HG03460 (cell line): ENCODE results near the gene FGF2.
A peak's percentile ranks its signal among the peaks of the same experiment; 100 is the strongest.
"Not testable (repeated sequence)": the region's sequence is repeated elsewhere in the genome, so short reads cannot be mapped to it uniquely, and the experiment has no call there.

Experiments used
- ATAC-seq: cut with Tn5 transposase; IDR thresholded peaks from one replicate; pipeline ENCODE4 v1.9.1; 2021; ENCODE audit not compliant: unreplicated experiment

The FGF2 gene

DNA sequence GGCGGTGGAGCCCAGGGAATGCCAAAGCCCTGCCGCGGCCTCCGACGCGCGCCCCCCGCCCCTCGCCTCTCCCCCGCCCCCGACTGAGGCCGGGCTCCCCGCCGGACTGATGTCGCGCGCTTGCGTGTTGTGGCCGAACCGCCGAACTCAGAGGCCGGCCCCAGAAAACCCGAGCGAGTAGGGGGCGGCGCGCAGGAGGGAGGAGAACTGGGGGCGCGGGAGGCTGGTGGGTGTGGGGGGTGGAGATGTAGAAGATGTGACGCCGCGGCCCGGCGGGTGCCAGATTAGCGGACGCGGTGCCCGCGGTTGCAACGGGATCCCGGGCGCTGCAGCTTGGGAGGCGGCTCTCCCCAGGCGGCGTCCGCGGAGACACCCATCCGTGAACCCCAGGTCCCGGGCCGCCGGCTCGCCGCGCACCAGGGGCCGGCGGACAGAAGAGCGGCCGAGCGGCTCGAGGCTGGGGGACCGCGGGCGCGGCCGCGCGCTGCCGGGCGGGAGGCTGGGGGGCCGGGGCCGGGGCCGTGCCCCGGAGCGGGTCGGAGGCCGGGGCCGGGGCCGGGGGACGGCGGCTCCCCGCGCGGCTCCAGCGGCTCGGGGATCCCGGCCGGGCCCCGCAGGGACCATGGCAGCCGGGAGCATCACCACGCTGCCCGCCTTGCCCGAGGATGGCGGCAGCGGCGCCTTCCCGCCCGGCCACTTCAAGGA is at the start of gene FGF2:
TSS of gene FGF2 (plus strand) at position 279 of the 705 bp plus-strand sequence. CDS start at position 623, 344 bp downstream.
- peak; percentile 16 for ATAC-seq

DNA sequence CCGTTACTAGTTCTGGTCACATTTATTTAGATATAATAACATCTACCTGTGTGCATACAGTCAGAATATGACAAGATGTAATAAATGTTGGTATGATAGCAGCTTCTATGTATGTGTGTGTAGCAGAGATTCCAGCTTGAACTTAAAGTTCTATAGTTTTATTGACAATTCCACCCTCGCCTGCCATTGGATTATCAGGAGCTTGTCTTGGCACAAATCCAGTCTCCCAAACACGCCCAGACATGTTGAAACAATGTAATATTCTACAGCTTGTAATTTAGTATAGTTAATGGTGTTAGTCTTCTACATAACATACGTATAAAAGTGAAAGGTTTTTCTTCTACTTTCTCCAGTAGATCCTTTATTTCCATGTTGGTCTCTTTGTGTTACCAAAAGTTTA is 49.7 kb upstream of the FGF2 start:
- ATAC-seq = no peak

DNA sequence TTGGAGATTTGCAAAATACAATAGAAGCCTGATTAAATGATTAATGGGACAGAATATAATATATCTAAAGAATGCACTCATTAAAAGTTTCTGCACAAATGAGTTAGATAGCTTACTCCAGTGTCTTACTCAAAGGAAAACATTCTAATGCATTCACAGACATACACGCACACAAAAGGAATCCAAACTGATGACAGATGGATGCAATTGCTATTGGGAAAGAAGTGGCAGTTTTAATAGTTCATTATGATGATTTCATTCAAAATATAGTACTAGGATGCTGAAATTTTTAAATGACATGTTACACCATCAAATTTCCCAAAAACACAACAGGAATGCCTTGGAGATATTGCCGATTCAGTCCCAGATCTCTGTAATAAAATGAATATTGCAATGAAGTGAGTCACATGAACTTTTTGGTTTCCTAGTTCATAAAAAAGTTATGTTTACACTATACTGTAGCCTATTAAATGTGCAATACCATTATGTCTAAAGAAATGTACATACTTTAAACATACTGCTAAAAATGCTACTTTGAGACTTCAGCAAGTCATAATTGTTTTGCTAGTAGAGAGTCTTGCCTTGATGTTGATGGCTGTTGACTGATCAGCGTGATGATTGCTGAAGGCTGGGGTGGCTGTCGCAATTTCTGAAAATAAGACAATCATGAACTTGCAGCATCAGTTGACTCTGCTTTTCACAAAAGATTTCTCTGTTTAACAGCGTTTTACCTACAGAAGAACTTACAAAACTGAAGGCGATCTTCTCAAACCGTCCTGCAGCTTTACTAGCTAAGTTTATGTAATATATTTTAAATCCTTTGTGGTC is 48.6 kb upstream of the FGF2 start:
- no peak for ATAC-seq

DNA sequence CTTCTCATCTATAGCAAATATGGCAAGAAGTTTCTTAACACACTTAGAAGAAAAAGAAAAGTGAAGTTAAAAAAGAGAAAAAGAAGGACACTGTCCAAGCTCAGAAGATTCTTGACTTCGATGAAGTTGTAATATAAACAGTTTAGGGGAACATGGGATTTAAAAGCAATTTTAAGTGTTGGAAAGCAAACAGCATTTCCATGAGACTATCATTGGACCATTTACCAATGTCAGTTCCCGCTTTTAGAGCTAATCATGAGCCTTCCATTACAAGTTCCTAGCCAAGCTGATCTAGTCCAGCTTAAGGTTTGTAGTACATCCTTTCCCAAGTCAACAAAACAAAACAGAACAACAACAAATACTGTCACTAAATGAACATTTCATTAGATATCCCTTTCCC is 45.1 kb upstream of the FGF2 start:
- ATAC-seq = no peak

DNA sequence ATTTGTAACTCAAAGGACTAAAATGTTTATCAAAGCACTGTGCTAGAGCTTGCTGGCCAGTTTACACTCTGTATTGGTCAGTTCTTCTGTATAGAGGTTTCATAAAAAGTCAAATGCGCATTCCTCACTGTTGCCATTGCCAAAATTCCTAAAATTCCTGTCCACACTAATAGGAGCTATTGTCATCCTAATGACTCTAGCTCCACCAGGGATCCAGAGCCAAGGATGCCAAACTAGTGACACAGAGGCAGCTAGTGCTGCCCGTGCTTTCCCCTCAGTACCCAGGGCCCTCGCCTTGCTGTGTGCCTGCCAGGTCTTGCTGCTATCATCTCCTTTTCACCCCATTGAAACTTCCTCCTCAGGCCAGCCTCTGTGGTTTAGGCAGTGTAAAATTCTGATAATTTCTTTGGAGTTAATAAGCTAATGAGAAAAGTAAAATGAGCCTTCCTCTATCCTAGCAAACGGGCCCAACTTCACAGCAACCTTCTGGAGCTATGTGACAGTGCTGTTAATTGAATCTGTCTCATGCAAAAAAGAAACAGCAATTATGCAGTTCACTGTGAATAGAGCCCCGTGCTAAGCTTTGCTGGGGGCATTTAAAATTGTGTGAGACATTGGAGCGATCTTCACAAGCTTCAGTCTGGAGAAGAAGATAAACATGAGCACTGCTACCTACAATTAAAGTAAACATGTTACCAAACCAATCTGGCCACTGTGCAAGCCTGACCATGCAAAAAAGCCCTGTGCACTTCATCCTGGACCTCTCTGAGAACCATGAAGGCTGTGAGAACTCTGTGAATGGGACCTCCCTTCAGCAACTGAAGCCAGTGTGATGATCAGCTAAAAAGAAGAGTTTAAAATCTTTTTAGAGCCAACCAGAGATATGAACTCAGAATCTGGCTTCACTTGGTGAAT is 43.1 kb upstream of the FGF2 start:
- ATAC-seq = no peak

DNA sequence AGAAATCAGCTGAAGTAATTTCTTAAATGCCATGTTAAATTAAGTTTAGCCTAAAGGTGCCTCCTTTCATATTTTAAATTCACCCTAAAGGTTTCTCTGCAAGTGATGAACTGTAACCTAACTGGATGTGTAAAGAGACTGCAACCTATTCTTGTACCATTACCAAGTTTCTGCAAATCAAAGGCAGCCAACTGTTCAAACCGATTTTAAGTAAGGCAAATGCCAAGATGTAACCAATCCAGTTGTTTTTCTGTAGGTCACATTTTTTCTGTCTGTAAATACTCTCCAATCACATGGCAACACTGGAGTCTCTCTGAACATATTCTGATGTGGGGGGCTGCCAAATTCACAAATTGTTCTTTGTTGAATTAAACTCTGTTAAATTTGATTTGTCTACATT is 42.4 kb upstream of the FGF2 start:
- no peak for ATAC-seq

DNA sequence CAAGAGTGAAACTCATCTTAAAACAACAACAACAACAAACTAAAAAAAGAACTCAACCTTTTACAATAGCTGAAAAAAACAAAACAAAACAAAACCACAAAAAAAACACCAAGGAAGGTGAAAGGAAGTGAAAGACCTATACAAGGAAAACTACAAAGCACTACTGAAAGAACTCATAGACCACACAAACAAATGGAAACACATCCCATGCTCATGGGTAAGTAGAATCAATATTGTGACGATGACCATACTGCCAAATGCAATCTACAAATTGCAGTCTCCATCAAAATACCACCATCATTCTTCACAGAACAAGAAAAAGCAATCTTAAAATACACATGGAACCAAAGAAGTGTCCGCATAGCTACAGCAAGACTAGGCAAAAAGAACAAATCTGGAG is 41.5 kb upstream of the FGF2 start:
- no peak for ATAC-seq

DNA sequence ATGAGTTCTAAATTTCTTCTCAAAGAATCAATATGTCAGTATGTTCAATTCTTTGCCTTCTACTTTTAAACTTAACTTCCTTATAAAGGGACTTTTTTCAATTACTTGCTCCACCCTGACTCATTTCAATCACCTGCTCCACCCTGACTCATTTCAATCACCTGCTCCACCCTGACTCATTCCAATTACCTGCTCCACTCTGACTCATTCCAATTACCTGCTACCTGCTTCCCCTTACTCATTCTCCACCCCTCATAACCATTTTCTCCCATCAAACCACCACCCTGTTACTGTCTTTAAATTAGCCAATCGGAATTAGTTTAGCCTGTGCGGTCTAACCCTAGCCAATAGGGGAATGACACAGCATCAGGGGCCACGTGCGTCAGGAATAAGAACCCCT is 40.3 kb upstream of the FGF2 start:
- not testable (repeated sequence) for ATAC-seq

DNA sequence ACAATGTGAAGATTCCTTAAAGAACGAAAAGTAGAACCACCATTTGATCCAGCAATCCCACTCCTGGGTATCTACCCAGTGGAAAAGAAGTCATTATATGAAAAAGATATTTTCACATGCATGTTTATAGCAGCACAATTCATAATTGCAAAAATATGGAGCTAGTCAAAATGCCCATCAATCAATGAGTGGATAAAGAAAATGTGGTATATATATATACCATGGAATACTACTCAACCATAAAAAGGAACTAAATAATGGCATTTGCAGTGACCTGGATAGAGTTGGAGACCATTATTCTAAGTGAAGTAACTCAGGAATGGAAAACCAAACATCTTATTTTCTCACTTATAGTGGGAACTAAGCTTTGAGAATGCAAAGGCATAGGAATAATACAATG is 39.7 kb upstream of the FGF2 start:
- ATAC-seq = not testable (repeated sequence)

DNA sequence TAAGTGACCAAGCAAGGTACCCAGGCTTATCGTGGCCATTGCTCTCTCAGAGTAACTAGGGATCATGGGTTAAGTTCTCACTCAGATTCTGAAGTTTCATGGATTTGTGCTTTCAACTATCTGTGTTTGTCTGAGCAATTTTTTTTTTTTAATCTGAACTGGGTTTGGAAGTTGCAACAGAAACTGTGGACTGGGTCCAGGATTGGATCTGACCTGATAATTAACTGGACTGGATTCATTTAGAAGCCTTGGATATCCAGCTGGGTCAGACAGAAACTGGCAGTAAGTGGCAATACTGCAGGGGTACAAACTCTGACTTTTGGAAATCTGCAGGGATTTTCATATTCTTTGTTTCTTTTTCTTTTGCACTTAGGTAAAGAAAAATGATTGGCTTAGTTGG is 38.7 kb upstream of the FGF2 start:
- no peak for ATAC-seq

DNA sequence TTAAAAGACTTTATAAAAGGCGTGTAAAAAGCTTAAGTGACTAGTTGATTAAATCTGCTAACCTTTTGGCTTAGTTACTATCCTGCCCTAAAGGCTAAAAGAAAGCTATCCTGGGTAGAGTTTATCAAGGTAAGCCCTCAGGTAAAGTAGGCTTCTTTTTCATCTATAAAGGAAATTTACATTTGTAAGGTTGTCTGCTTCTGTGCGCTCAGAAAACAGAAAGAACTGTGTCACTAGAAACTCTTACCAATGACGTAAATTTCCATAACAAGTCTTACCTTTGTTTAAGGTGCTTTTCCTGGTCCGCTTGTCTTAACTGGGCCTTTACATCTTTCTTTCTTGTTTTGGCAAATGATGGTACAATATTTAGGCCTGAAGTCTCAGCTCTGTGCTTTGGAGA is 37.7 kb upstream of the FGF2 start:
- ATAC-seq = no peak

DNA sequence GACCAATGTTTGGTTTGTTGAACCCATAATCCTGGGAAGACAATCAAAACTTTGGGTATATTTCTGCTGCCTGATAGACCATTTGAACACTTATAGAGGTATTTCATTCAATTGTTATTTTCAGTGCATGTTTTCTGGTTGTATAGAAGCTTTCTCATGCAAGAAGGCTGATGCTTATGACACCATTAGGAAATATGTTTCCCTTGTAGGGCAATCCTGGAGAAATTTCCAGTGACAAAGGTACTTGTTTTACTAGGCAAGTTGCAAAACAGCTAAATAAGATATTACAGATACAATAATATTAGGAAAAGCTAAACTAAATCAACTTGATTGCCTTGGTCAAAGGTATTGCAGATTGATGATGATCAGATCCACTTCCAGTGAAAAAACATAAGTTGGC is 32.8 kb upstream of the FGF2 start:
- no peak for ATAC-seq

DNA sequence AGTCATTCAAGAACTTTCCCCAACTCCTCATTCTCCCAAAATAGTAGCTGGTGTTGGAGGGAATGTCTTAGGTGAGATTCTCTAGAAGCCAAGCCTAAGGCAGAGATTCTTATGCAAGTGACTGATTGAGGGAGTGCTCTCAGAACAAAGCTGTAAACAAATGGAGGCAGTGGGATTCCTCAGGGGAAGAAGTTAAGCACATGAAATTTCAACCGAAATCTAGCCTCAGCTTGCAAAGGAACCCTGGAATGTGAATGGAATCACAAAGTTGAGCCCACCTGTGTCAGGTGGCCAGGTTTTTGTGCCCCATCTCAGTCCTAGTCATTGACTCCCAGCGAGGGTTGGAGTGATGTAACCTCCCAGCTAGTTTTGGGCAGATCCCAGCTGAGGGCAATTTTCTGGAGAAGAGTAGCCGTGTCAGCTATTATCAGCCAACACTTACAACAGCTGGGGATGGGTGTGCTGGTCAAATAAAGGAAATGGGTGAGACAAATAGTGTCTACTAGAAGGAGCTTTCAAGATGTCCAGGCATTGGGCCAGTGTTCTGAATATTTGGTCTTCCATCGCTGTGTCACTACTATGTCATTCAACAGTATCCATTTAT is 29.7 kb upstream of the FGF2 start:
- no peak for ATAC-seq

DNA sequence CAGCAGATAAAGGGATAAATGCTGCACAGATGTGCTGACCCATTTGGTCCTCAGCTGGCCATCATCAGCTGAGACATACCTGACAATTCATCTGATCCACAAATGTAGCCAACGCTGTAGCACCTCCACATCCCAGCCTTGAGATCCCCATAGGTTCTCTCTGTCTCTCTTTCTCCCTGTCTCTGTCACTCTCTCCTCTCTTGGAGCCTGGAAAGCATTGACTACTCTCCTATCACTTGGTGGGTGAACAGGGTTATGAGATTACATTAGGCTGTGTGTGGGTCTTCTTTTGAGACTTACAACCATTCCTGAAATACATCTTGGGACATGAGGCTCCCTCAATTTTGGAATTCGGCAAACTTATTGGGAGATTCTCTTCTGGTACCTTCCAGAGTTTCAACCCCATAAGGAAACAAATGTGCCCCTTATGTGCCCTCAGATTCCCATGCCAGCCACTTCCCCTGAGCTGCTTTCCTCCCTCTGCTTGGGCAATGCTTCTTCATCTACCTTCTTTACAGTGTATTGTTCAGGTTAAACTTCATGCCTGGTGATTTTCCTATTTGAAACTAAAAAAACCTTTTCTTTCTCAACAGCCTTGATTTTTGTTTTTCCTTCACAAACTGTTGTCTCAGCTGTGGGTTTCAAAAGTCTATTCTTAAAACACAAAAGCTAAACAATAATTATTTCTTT is 29.1 kb upstream of the FGF2 start:
- no peak for ATAC-seq

DNA sequence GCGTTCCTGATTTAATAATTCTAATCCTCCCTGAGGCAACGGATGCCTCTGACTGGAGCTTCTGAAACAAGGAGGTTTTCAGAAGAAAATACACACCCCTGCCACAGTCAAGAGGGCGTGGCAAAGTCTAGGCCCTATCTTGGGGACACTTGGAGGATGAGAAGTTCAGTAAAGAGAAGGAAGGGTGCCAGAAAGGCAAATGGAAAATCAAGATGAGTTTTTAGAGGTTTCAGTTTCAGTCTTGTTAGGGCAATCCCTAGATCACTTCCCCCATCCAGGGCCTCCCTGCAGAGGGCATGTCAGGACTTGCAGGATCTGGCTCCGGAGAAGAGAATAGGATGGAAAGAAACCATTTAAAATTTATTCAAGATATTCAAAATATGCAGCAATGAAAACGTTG is 28.5 kb upstream of the FGF2 start:
- ATAC-seq = no peak

DNA sequence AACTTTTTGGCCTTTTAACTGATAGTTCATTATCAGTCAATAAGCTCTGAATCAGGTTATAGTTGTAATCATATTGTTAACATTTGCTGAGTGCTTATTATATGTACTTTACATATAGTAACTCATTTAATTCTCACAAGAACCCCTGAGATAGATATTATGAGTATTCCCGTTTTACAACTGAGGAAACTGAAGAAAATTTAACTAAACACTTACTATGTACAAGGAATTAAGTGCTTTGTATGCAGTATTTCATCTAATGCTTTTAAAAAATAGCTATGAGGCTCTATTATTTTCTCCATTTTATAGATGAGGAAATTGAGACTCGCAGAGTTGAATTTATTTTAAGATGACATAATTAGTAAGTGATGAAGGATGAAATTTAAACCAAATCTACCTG is 27.7 kb upstream of the FGF2 start:
- no peak for ATAC-seq

DNA sequence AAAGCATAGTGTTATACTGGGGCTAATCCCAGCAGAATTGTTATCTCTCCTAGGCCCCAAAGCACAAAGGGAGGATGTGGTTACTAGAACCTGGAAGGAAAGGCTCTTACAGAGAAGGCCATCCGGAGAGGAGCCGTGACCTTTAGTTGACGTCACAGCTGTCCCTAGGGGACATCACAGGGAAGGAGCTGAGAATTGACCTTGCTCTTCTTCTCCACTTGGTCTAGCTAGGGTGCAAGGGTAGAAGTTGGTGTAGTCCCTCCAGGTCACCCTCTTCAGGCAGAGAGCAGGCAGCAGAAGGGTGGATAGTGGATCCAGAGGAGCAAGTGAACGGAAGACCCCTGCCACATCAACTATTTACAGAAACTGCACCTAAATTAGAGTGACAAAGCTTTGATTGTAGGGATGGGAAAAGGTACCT is 22.8 kb upstream of the FGF2 start:
- no peak for ATAC-seq

DNA sequence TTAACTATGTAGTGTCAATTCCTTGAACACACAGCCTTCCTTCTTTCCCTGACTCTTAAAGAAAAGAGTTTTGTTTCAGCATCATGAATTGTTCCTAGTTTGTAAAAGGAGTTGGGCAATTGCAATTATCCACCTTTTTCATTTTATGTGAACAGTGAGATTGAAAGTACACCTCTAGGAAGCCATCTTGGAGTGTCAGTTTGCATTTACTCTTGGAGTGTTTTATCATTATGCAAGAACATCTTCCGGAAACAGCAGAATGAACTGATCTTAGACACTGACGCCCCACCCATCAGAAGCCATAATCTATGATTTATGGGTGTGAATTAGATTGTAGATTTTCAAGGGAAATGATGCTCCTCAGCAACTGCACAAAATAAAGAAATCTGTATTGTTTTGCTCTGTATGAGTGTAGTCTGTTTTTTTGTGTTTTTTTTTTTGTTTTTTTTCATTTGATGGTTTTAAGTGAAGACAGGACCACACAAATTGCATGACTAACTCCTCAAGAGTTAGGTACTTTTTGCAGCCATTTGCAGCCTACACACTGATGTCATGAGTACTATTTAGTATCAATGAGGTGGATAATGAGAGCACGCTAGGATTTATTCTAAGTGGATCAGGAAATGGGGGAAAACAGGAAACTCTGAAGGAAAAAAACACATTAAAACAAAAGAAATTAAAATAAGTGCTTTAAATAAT is 19.5 kb upstream of the FGF2 start:
- no peak for ATAC-seq

DNA sequence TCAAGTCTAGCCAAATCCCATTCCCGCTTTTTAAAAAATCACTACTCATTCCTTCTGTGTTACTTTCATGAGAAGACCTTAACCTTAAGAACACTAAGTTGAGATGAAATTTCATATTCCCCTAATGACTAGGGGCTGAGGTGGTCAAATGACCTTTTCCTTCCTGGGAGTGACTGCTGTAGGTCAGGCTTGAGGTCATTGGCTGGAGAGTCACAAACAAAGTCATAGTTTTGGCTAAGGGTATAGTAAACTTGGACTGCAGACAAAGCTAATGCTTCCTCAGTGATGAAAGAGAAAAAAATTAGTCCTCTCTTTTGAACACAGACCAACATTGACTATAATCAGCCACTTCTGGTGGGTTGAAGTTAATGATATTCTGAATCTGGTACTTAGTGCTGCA is 16.0 kb upstream of the FGF2 start:
- ATAC-seq = no peak

DNA sequence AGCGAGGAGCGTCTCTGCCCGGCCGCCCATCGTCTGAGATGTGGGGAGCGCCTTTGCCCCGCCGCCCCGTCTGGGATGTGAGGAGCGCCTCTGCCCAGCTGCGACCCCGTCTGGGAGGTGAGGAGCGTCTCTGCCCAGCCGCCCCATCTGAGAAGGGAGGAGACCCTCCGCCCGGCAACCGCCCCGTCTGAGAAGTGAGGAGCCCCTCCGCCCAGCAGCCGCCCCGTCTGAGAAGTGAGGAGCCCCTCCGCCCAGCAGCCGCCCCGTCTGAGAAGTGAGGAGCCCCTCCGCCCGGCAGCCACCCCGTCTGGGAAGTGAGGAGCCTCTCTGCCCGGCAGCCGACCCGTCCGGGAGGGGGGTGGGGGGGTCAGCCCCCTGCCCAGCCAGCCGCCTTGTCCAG is 14.8 kb upstream of the FGF2 start:
- not testable (repeated sequence) for ATAC-seq
